GM23248 (cell line): ENCODE data around the gene NEXN.

ENCODE experiments used
- EZH2 ChIP-seq: fragments of 200-600 bp; sonication (generic); IDR thresholded peaks from 2 replicates; pipeline ENCODE4 v1.6.1; 2018; ENCODE audit warnings: antibody characterized with exemption, mild to moderate bottlenecking; ENCODE audit not compliant: insufficient read depth, poor library complexity, severe bottlenecking
- EZH2phosphoT487 ChIP-seq: fragments of 200-600 bp; sonication (generic); IDR thresholded peaks from 2 replicates; pipeline ENCODE4 v1.6.1; 2018; ENCODE audit warnings: antibody characterized with exemption, moderate library complexity, mild to moderate bottlenecking, low read depth; ENCODE audit not compliant: insufficient read depth

GRCh38 chr1:77859248-77859647, 29.2 kb upstream of the NEXN start:
- TF ChIP-seq EZH2phosphoT487: no peak
- no peak for TF ChIP-seq EZH2
